HepG2 (cell line): ENCODE results near the gene KPNB1. TPM values are rescaled to one million over a fixed set of nuclear protein-coding genes. Genes with fewer than 3 reads are reported as not detected.

Source experiments
- AGO1 ChIP-seq: fragments of 200-400 bp; formaldehyde crosslinking; IDR thresholded peaks from 2 replicates; pipeline ENCODE4 v1.6.1; 2017; ENCODE audit warnings: mild to moderate bottlenecking, low read depth, low read length, moderate library complexity; ENCODE audit not compliant: poor library complexity, severe bottlenecking
- ATF1 ChIP-seq: IDR thresholded peaks from 2 replicates; pipeline ENCODE4 v1.6.1; 2016; ENCODE audit warnings: mild to moderate bottlenecking, control low read depth
- FOXP1 ChIP-seq, 2 experiments: fragments of 450-650 bp in 1 of 2; IDR thresholded peaks; 2 replicates each; pipeline ENCODE4 v1.6.1; 2017 to 2018; ENCODE audit warnings: antibody characterized with exemption in 1 of 2
- KDM2A ChIP-seq: sonication (generic); formaldehyde crosslinking; IDR thresholded peaks from 2 replicates; pipeline ENCODE4 v1.4.0; 2020; ENCODE audit warnings: low read depth, missing genetic modification reagents, borderline replicate concordance
- MBD4 ChIP-seq: IDR thresholded peaks from 2 replicates; pipeline ENCODE4 v1.6.1; 2012; ENCODE audit warnings: low read length, inconsistent platforms, borderline replicate concordance
- MTA3 ChIP-seq: sonication (generic); formaldehyde crosslinking; IDR thresholded peaks from 2 replicates; pipeline ENCODE4 v1.4.0; 2020; ENCODE audit warnings: missing genetic modification reagents
- MYNN ChIP-seq: sonication (generic); formaldehyde crosslinking; IDR thresholded peaks from 2 replicates; pipeline ENCODE4 v1.4.0; 2020; ENCODE audit warnings: mild to moderate bottlenecking, low read depth, missing genetic modification reagents
- PHF8 ChIP-seq: sonication (generic); formaldehyde crosslinking; IDR thresholded peaks from 2 replicates; pipeline ENCODE4 v1.5.0; 2020; ENCODE audit warnings: missing genetic modification reagents
- SIN3A ChIP-seq: IDR thresholded peaks from 2 replicates; pipeline ENCODE4 v1.6.1; 2011; ENCODE audit warnings: low read depth, mild to moderate bottlenecking, control low read depth, low read length, borderline replicate concordance
- STAG1 ChIP-seq: sonication (generic); formaldehyde crosslinking; IDR thresholded peaks from 2 replicates; pipeline ENCODE4 v1.4.0; 2020; ENCODE audit warnings: missing genetic modification reagents
- U2AF2 ChIP-seq: fragments of 200-400 bp; formaldehyde crosslinking; IDR thresholded peaks from 2 replicates; pipeline ENCODE4 v1.6.1; 2017; ENCODE audit warnings: low read depth, mild to moderate bottlenecking, low read length
- ZMYM3 ChIP-seq: sonication (generic); formaldehyde crosslinking; IDR thresholded peaks from 2 replicates; pipeline ENCODE4 v1.5.1; 2020; ENCODE audit warnings: mild to moderate bottlenecking, missing genetic modification reagents
- ZNF138 ChIP-seq: sonication (generic); formaldehyde crosslinking; IDR thresholded peaks from 2 replicates; pipeline ENCODE4 v1.5.0; 2020; ENCODE audit warnings: mild to moderate bottlenecking, low read depth, missing genetic modification reagents
- ZNF17 ChIP-seq: sonication (generic); formaldehyde crosslinking; IDR thresholded peaks from 2 replicates; pipeline ENCODE4 v1.5.0; 2020; ENCODE audit warnings: mild to moderate bottlenecking, missing genetic modification reagents
- ZNF207 ChIP-seq: fragments of 450-650 bp; IDR thresholded peaks from 2 replicates; pipeline ENCODE4 v1.6.1; 2016; ENCODE audit warnings: antibody characterized with exemption, borderline replicate concordance
- ZNF24 ChIP-seq: fragments of 450-650 bp; IDR thresholded peaks from 2 replicates; pipeline ENCODE4 v1.6.1; 2017; ENCODE audit warnings: antibody characterized with exemption, mild to moderate bottlenecking
- ZNF44 ChIP-seq: sonication (generic); formaldehyde crosslinking; IDR thresholded peaks from 2 replicates; pipeline ENCODE4 v1.5.1; 2020; ENCODE audit warnings: mild to moderate bottlenecking, missing genetic modification reagents
- ZNF496 ChIP-seq: sonication (generic); formaldehyde crosslinking; IDR thresholded peaks from 2 replicates; pipeline ENCODE4 v1.8.1; 2023; ENCODE audit warnings: mild to moderate bottlenecking, moderate library complexity, missing genetic modification reagents; ENCODE audit not compliant: insufficient replicate concordance
- ZNF530 ChIP-seq: sonication (generic); formaldehyde crosslinking; IDR thresholded peaks from 2 replicates; pipeline ENCODE4 v1.5.0; 2020; ENCODE audit warnings: low read depth, mild to moderate bottlenecking, missing genetic modification reagents
- ZNF556 ChIP-seq: sonication (generic); formaldehyde crosslinking; IDR thresholded peaks from 2 replicates; pipeline ENCODE4 v1.4.0; 2020; ENCODE audit warnings: mild to moderate bottlenecking, missing genetic modification reagents, borderline replicate concordance
- ZNF607 ChIP-seq: sonication (generic); formaldehyde crosslinking; IDR thresholded peaks from 2 replicates; pipeline ENCODE4 v1.5.1; 2020; ENCODE audit warnings: missing genetic modification reagents, mild to moderate bottlenecking, borderline replicate concordance
- ZNF777 ChIP-seq: sonication (generic); formaldehyde crosslinking; IDR thresholded peaks from 2 replicates; pipeline ENCODE4 v1.4.0; 2020; ENCODE audit warnings: missing genetic modification reagents
- ZNF816 ChIP-seq: sonication (generic); formaldehyde crosslinking; IDR thresholded peaks from 2 replicates; pipeline ENCODE4 v1.8.0; 2022; ENCODE audit warnings: missing genetic modification reagents, mild to moderate bottlenecking, borderline replicate concordance
- ZUFSP ChIP-seq: sonication (generic); formaldehyde crosslinking; IDR thresholded peaks from 2 replicates; pipeline ENCODE4 v1.9.0; 2021; ENCODE audit warnings: missing genetic modification reagents, mild to moderate bottlenecking, borderline replicate concordance
- polyA plus RNA-seq, 8 experiments: library from polyadenylated mRNA; depleted of rRNA in 3 of 8; stranded (reverse) in 7 of 8; unstranded in 1 of 8; fragments of >200 nt; fragmentation: Illumina TruSeq in 4 of 8; extraction: Trizol in 4 of 8; gene quantifications; 2 replicates each; pipeline versions ENCODE4 v1.2.1 to v1.2.3, GENCODE V29; 2011 to 2016; ENCODE audit warnings: low read depth in 4 of 8, missing spikeins in 1 of 8, mixed read lengths in 1 of 8; ENCODE audit not compliant: insufficient read depth in 1 of 8
- total RNA-seq, 5 experiments: library from RNA; depleted of rRNA; stranded (reverse); fragments of >200 nt; fragmentation: Illumina TruSeq; extraction: Trizol; gene quantifications; 2 replicates each; pipeline ENCODE4 v1.2.3, GENCODE V29; 2016; ENCODE audit warnings: low read depth in 1 of 5
- TF ChIP-seq, protein P1 (sequence below): sonication (generic); formaldehyde crosslinking; IDR thresholded peaks from 2 replicates; pipeline ENCODE4 v1.5.0; 2020; ENCODE audit warnings: missing genetic modification reagents
- TF ChIP-seq, protein P2 (sequence below): sonication (generic); formaldehyde crosslinking; IDR thresholded peaks from 2 replicates; pipeline ENCODE4 v1.8.1; 2022; ENCODE audit warnings: mild to moderate bottlenecking, missing genetic modification reagents

KPNB1 gene
- total and polyA plus RNA-seq, 2 of the 13 experiments (the other 11 are each of a cell fraction or from before 2014, with no cell fraction given) = 164 to 424 TPM

GRCh38 chr17:47649153-47649971, at the start of gene KPNB1 (continued):
- TF ChIP-seq ZUFSP (CRISPR knock-in tag) (no peak), KDM2A (peak; percentile 98), AGO1 (peak; percentile 98), ATF1 (CRISPR knock-in tag) (peak; percentile 89), ZNF24 (no peak), MBD4 (no peak), ZMYM3 (CRISPR knock-in tag) (peak; percentile 100), MYNN (peak; percentile 46; the same call in 1 of the 2 replicates), ZNF777 (CRISPR knock-in tag) (peak; percentile 55), ZNF816 (peak; percentile 72; the same call in 1 of the 2 replicates), STAG1 (CRISPR knock-in tag) (peak; percentile 14; the same call in 1 of the 2 replicates), ZNF607 (CRISPR knock-in tag) (peak; percentile 10; the same call in 1 of the 2 replicates), PHF8 (CRISPR knock-in tag) (peak; percentile 63), ZNF530 (CRISPR knock-in tag) (no peak), MTA3 (CRISPR knock-in tag) (no peak), U2AF2 (no peak), ZNF17 (CRISPR knock-in tag) (no peak), SIN3A (peak; percentile 72; the same call in 1 of the 2 replicates), ZNF44 (CRISPR knock-in tag) (no peak), ZNF496 (CRISPR knock-in tag) (no peak), ZNF138 (peak; percentile 96; the same call in 1 of the 2 replicates), ZNF556 (CRISPR knock-in tag) (peak; percentile 87), ZNF207 (no peak), FOXP1 (IDR thresholded peaks at IDR 0.05) (no peak), FOXP1 (CRISPR knock-in tag; IDR thresholded peaks at IDR 0.05) (no peak)
- TF ChIP-seq, protein P1, sequence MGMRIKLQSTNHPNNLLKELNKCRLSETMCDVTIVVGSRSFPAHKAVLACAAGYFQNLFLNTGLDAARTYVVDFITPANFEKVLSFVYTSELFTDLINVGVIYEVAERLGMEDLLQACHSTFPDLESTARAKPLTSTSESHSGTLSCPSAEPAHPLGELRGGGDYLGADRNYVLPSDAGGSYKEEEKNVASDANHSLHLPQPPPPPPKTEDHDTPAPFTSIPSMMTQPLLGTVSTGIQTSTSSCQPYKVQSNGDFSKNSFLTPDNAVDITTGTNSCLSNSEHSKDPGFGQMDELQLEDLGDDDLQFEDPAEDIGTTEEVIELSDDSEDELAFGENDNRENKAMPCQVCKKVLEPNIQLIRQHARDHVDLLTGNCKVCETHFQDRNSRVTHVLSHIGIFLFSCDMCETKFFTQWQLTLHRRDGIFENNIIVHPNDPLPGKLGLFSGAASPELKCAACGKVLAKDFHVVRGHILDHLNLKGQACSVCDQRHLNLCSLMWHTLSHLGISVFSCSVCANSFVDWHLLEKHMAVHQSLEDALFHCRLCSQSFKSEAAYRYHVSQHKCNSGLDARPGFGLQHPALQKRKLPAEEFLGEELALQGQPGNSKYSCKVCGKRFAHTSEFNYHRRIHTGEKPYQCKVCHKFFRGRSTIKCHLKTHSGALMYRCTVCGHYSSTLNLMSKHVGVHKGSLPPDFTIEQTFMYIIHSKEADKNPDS (CRISPR knock-in tag) = peak; percentile 66
- TF ChIP-seq, protein P2, sequence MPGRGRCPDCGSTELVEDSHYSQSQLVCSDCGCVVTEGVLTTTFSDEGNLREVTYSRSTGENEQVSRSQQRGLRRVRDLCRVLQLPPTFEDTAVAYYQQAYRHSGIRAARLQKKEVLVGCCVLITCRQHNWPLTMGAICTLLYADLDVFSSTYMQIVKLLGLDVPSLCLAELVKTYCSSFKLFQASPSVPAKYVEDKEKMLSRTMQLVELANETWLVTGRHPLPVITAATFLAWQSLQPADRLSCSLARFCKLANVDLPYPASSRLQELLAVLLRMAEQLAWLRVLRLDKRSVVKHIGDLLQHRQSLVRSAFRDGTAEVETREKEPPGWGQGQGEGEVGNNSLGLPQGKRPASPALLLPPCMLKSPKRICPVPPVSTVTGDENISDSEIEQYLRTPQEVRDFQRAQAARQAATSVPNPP (CRISPR knock-in tag) = 0 out of 2 replicates have a peak, but pooled peaks have one; percentile 19
